Posterior vena cava (tissue), 2 donors: ENCODE measurements around the gene NUP160. TPM values are rescaled to one million over a fixed set of nuclear protein-coding genes. Genes with fewer than 3 reads are reported as not detected.
"Not testable (repeated sequence)": the region's sequence is repeated elsewhere in the genome, so short reads cannot be mapped to it uniquely, and the experiment has no call there.

Experiments used
- DNase-seq: peaks from one replicate; pipeline ENCODE4 v3.0.0-alpha.2; 2020; ENCODE audit warnings: low spot score
- intact Hi-C, 2 donors: fragments of 100-400 bp; cut with DNase I; formaldehyde crosslinking; loops; one replicate each; pipeline versions ENCODE4 v1.14.1 to v1.14.2; 2022 to 2023
- total RNA-seq, 2 donors: library from RNA; stranded (reverse); fragmentation: NEBNext Ultra II Directional; extraction: Animal tissue kit (Norgen Biotek cat#: 25700); gene quantifications; one replicate each; pipeline ENCODE4 v1.2.1, GENCODE V29; 2021
- donor health status: DM: yes; HTN: yes; CAD: no.
- donor health status: DM: yes; HTN: yes; CAD: no.

The NUP160 gene
- total RNA-seq, 2 donors from 2014 or later, result 24.6 to 28.2 TPM

GRCh38 chr11:47756208-47756607 is 91.9 kb downstream of the NUP160 start:
- no peak for DNase-seq
- intact Hi-C loops, result no loop called here

- no peak for DNase-seq
- intact Hi-C loops, result no loop called here
Measured at GRCh38 chr11:47750725-47751124, 97.4 kb downstream of the NUP160 start.

GRCh38 chr11:47742494-47742893 is 105.7 kb downstream of the NUP160 start:
- DNase-seq, result not testable (repeated sequence)

GRCh38 chr11:47737817-47738216 is 110.3 kb downstream of the NUP160 start:
- intact Hi-C loops, DNase-seq: not testable (repeated sequence)

More at GRCh38 chr11:47742494-47742893, 105.7 kb downstream of the NUP160 start:
- intact Hi-C loops, result not testable (repeated sequence)

- intact Hi-C loops, result no loop called here
- DNase-seq, result no peak
Measured at GRCh38 chr11:47732271-47732670, 115.9 kb downstream of the NUP160 start.

GRCh38 chr11:47731475-47731874 is 116.7 kb downstream of the NUP160 start:
- DNase-seq, result no peak
- intact Hi-C loops, result no loop called here

Other genes starting within 250 kb of the NUP160 start
- gene MTCH2, start 205.8 kb downstream of the NUP160 start, total RNA-seq, result 10 to 100 TPM; 56.3 to 63.4 TPM
- gene AGBL2, start 133.0 kb downstream of the NUP160 start, total RNA-seq, result under 1 TPM; 0.48 to 0.79 TPM
- gene FNBP4, start 81.0 kb downstream of the NUP160 start, total RNA-seq, result 10 to 100 TPM; 76.0 to 76.6 TPM
- gene PTPRJ, start 132.2 kb upstream of the NUP160 start, total RNA-seq, result 10 to 100 TPM; 17.4 to 19.7 TPM